IMR-90 (cell line): Measurements from ENCODE around the gene OR13A1. TPM values are rescaled to one million over a fixed set of nuclear protein-coding genes. Genes with fewer than 3 reads are reported as not detected.
"Not testable (repeated sequence)": the region's sequence is repeated elsewhere in the genome, so short reads cannot be mapped to it uniquely, and the experiment has no call there.

ENCODE experiments used
- ATAC-seq: fragments of 200-7000 bp; cut with Tn5 transposase; 2 replicates; pipeline ENCODE4 v1.9.1; 2020; ENCODE audit warnings: low read depth, mild to moderate bottlenecking, moderate library complexity
- BruUV-seq: library from RNA; stranded (reverse); fragments of 400-500 nt; replicated peaks from 2 replicates; lab custom pipeline; 2021; lab: Mats Ljungman, UMichigan
- CTCF ChIA-PET: fragments of 300-600 bp; formaldehyde crosslinking; extraction: SDS; loops from one replicate; lab custom pipeline; 2021; ENCODE audit warnings: antibody characterized with exemption; lab: Yijun Ruan, JAX
- POLR2A ChIA-PET: fragments of 300-600 bp; sonication (Branson Sonifier 250); formaldehyde crosslinking; loops from one replicate; lab custom pipeline; 2022; ENCODE audit warnings: antibody characterized with exemption; ENCODE audit not compliant: unreplicated experiment; lab: Charles Lee
- DNase-seq: peaks from one replicate; pipeline ENCODE4 v3.0.0; 2013
- H2AFZ ChIP-seq: replicated peaks from 2 replicates; pipeline ENCODE3; 2013; ENCODE audit warnings: low read length, mild to moderate bottlenecking; ENCODE audit not compliant: poor library complexity
- H2AK5ac ChIP-seq: 2 replicates; pipeline ENCODE4 v1.6.1; 2013; ENCODE audit warnings: low read depth, low read length, inconsistent platforms
- H2AK9ac ChIP-seq: replicated peaks from 2 replicates; pipeline ENCODE3; 2013; ENCODE audit warnings: mild to moderate bottlenecking, low read depth, low read length, moderate library complexity; ENCODE audit not compliant: poor library complexity
- H2BK120ac ChIP-seq: 2 replicates; pipeline ENCODE4 v1.6.1; 2013; ENCODE audit warnings: low read depth, low read length, inconsistent platforms
- H2BK15ac ChIP-seq: 3 replicates; pipeline ENCODE4 v1.6.1; 2013; ENCODE audit warnings: low read depth, low read length, inconsistent platforms
- H2BK20ac ChIP-seq: 2 replicates; pipeline ENCODE4 v1.6.1; 2013; ENCODE audit warnings: low read depth, mild to moderate bottlenecking, inconsistent platforms, low read length, moderate library complexity
- H2BK5ac ChIP-seq: 2 replicates; pipeline ENCODE4 v1.6.1; 2013; ENCODE audit warnings: mild to moderate bottlenecking, low read depth, low read length, inconsistent platforms; ENCODE audit not compliant: poor library complexity, severe bottlenecking
- H3K14ac ChIP-seq: replicated peaks from 2 replicates; pipeline ENCODE4 v1.6.1; 2013; ENCODE audit warnings: low read depth, low read length, inconsistent platforms
- H3K18ac ChIP-seq: 2 replicates; pipeline ENCODE4 v1.6.1; 2013; ENCODE audit warnings: low read depth, low read length, control low read depth
- H3K23ac ChIP-seq: 2 replicates; pipeline ENCODE4 v1.6.1; 2013; ENCODE audit warnings: low read depth, low read length, inconsistent platforms
- H3K27ac ChIP-seq: 2 replicates; pipeline ENCODE4 v1.5.1; 2013; ENCODE audit warnings: mild to moderate bottlenecking, control low read depth, low read length; ENCODE audit not compliant: insufficient read depth
- H3K27me3 ChIP-seq: 2 replicates; pipeline ENCODE4 v1.6.1; 2013; ENCODE audit warnings: low read length; ENCODE audit not compliant: control insufficient read depth, insufficient read depth
- H3K36me3 ChIP-seq: 2 replicates; pipeline ENCODE4 v1.6.1; 2013; ENCODE audit warnings: low read length, mixed read lengths; ENCODE audit not compliant: control insufficient read depth, insufficient read depth
- H3K4ac ChIP-seq: 2 replicates; pipeline ENCODE4 v1.6.1; 2013; ENCODE audit warnings: low read depth, low read length, inconsistent platforms
- H3K4me1 ChIP-seq: 2 replicates; pipeline ENCODE4 v1.6.1; 2013; ENCODE audit warnings: low read length, mixed read lengths; ENCODE audit not compliant: control insufficient read depth, insufficient read depth
- H3K4me2 ChIP-seq: 2 replicates; pipeline ENCODE4 v1.6.1; 2013; ENCODE audit warnings: low read depth, mild to moderate bottlenecking, control low read depth, low read length, moderate library complexity
- H3K4me3 ChIP-seq: 2 replicates; pipeline ENCODE4 v1.5.1; 2013; ENCODE audit warnings: low read depth, mild to moderate bottlenecking, control low read depth, low read length, moderate library complexity; ENCODE audit not compliant: insufficient read depth
- H3K56ac ChIP-seq: 2 replicates; pipeline ENCODE4 v1.6.1; 2013; ENCODE audit warnings: low read length, inconsistent platforms; ENCODE audit not compliant: insufficient read depth; ENCODE audit errors: extremely low read depth
- H3K79me1 ChIP-seq, 2 experiments: 2 replicates each; pipeline ENCODE4 v1.6.1; 2013; ENCODE audit warnings: low read length in 2 of 2, inconsistent platforms in 1 of 2, low read depth in 1 of 2
- H3K9ac ChIP-seq: 2 replicates; pipeline ENCODE4 v1.6.1; 2013; ENCODE audit warnings: low read depth, low read length, control low read depth
- H3K9me1 ChIP-seq: 2 replicates; pipeline ENCODE4 v1.6.1; 2013; ENCODE audit warnings: low read length, inconsistent platforms; ENCODE audit not compliant: insufficient read depth
- H3K9me3 ChIP-seq: 2 replicates; pipeline ENCODE4 v1.6.1; 2013; ENCODE audit warnings: low read length; ENCODE audit not compliant: control insufficient read depth, insufficient read depth
- H4K20me1 ChIP-seq: 2 replicates; pipeline ENCODE4 v1.6.1; 2013; ENCODE audit warnings: low read length, inconsistent platforms; ENCODE audit not compliant: insufficient read depth
- H4K5ac ChIP-seq: 2 replicates; pipeline ENCODE4 v1.6.1; 2013; ENCODE audit warnings: mild to moderate bottlenecking, low read depth, low read length, control low read depth
- H4K8ac ChIP-seq, 2 experiments: 2 replicates each; pipeline ENCODE4 v1.6.1; 2013; ENCODE audit warnings: low read depth in 2 of 2, low read length in 2 of 2, control low read depth in 1 of 2, inconsistent platforms in 1 of 2
- H4K91ac ChIP-seq: 2 replicates; pipeline ENCODE4 v1.6.1; 2013; ENCODE audit warnings: low read depth, low read length, inconsistent platforms; ENCODE audit not compliant: insufficient read depth
- WGBS, 2 experiments: methylation state at CpG; one replicate each; pipeline versions ENCODE4 v1.1.5 to v1.1.7; 2013; ENCODE audit warnings: missing lambda C conversion rate in 2 of 2; ENCODE audit not compliant: insufficient read length in 1 of 2; ENCODE audit errors: extremely low coverage in 2 of 2; 5-methylcytosine and 5-hydroxymethylcytosine counted together
- dilution Hi-C: fragments of 300-500 bp; cut with HindIII; formaldehyde crosslinking; loops from one replicate; pipeline ENCODE4 v1.14.3; 2018; ENCODE audit warnings: low sequenced_read_pairs; ENCODE audit not compliant: unreplicated experiment
- in situ Hi-C: fragments of 300-500 bp; cut with MboI; formaldehyde crosslinking; loops from 3 replicates; pipeline ENCODE4 v1.14.3; 2019; ENCODE audit warnings: low sequenced_read_pairs, inconsistent platforms, mixed read lengths
- intact Hi-C: fragments of 100-400 bp; cut with micrococcal nuclease; formaldehyde crosslinking; loops from 2 replicates; pipeline ENCODE4 v1.10.0; 2022
- polyA plus RNA-seq, 3 experiments: library from polyadenylated mRNA; depleted of rRNA; stranded (reverse); fragments of >200 nt; gene quantifications; 2 replicates each; pipeline ENCODE4 v1.2.3, GENCODE V29; 2012; ENCODE audit warnings: low replicate concordance in 1 of 3
- total RNA-seq: library from RNA; depleted of rRNA; stranded (reverse); fragments of >200 nt; gene quantifications from 2 replicates; pipeline ENCODE4 v1.2.3, GENCODE V29; 2012

The OR13A1 gene
- total and polyA plus RNA-seq, 2 of the 4 experiments (the other 2 are of a cell fraction) = not detected

DNA sequence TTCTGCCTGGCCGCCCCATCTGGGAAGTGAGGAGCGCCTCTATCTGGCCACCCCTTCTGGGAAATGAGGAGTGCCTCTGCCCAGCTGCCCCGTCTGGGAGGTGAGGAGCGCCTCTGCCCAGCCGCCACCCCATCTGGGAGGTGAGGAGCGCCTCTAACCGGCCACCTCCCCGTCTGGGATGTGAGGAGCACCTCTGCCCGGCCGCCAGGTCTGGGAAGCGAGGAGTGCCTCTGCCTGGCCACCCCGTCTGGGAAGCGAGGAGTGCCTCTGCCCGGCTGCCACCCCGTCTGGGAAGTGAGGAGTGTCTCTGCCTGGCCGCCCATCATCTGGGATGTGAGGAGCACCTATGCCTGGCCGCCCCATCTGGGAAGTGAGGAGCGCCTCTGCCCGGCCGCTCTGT, 32.1 kb upstream of the OR13A1 start:
- BruUV-seq, H2BK15ac ChIP-seq, H2BK20ac ChIP-seq, POLR2A ChIA-PET, CTCF ChIA-PET, H2BK120ac ChIP-seq, H2AFZ ChIP-seq, H4K20me1 ChIP-seq, H3K4ac ChIP-seq, H3K4me1 ChIP-seq, H3K27ac ChIP-seq, H3K4me3 ChIP-seq, DNase-seq, H3K4me2 ChIP-seq, H2BK5ac ChIP-seq, H4K5ac ChIP-seq, H3K79me1 ChIP-seq, dilution Hi-C loops, H3K9me1 ChIP-seq, H3K18ac ChIP-seq, H2AK9ac ChIP-seq, H3K23ac ChIP-seq, ATAC-seq, H3K56ac ChIP-seq, H3K9me3 ChIP-seq, H2AK5ac ChIP-seq, H3K9ac ChIP-seq, H4K8ac ChIP-seq, H4K91ac ChIP-seq, H3K14ac ChIP-seq, H3K27me3 ChIP-seq, in situ Hi-C loops, intact Hi-C loops, H3K36me3 ChIP-seq: not testable (repeated sequence)
- WGBS, 2 experiments = no CpG with 5 or more reads among the region's 20 CpGs

- H3K18ac ChIP-seq, H4K20me1 ChIP-seq, H3K9ac ChIP-seq, H2AFZ ChIP-seq, H2AK9ac ChIP-seq, H3K4me3 ChIP-seq, H3K27ac ChIP-seq, CTCF ChIA-PET, H3K79me1 ChIP-seq, H3K9me3 ChIP-seq, POLR2A ChIA-PET, dilution Hi-C loops, H3K4me2 ChIP-seq, H3K4ac ChIP-seq, H2BK15ac ChIP-seq, ATAC-seq, H3K9me1 ChIP-seq, H4K5ac ChIP-seq, H4K8ac ChIP-seq, H3K27me3 ChIP-seq, H2BK120ac ChIP-seq, H3K14ac ChIP-seq, DNase-seq, H2AK5ac ChIP-seq, H3K23ac ChIP-seq, H3K56ac ChIP-seq, BruUV-seq, H4K91ac ChIP-seq, H3K4me1 ChIP-seq, H2BK5ac ChIP-seq, in situ Hi-C loops, H2BK20ac ChIP-seq, H3K36me3 ChIP-seq, intact Hi-C loops: not testable (repeated sequence)
- WGBS, 2 experiments = 64% methylated on average over 3 of the region's 24 CpGs; no CpG with 5 or more reads in 1 of the 2 experiments
Observed at GRCh38 chr10:45346652-45347335, 31.4 kb upstream of the OR13A1 start.
